Keratinocyte (primary cell): ENCODE results near the gene HADH.

Experiments
- CTCF ChIP-seq, 3 experiments: IDR thresholded peaks in 1 of 3; conservative IDR thresholded peaks in 1 of 3; optimal IDR thresholded peaks in 1 of 3; 2 replicates in 2 of 3; 3 replicates in 1 of 3; pipeline versions ENCODE3 to v1.5.1; 2011; ENCODE audit warnings: low read length in 3 of 3, mild to moderate bottlenecking in 3 of 3, moderate library complexity in 2 of 3, control low read depth in 1 of 3, inconsistent platforms in 1 of 3; ENCODE audit not compliant: insufficient read depth in 2 of 3; ENCODE audit errors: extremely low read depth in 1 of 3
- EZH2 ChIP-seq: IDR thresholded peaks from one replicate; pipeline ENCODE4 v1.6.1; 2012; ENCODE audit warnings: inconsistent platforms, mild to moderate bottlenecking, low read length, moderate library complexity

GRCh38 chr4:108080747-108081146 lies 91.1 kb downstream of the HADH start:
- no peak for TF ChIP-seq EZH2
- TF ChIP-seq CTCF (optimal IDR thresholded peaks at IDR 0.05 in 1 of 3, IDR thresholded peaks at IDR 0.05 in 1 of 3, conservative IDR thresholded peaks at IDR 0.05 in 1 of 3; ENCODE audit: extremely low read depth in 1 of 3, insufficient read depth in 2 of 3, low read length in 3 of 3) = no peak
